ENCODE measurements around the gene CCDC89. TPM values are rescaled to one million over a fixed set of nuclear protein-coding genes. Genes with fewer than 3 reads are reported as not detected.

Gene CCDC89
- total and polyA plus RNA-seq, 9 of the 15 experiments (the other 6 are each of a cell fraction or from before 2014, with no cell fraction given), result 0.07 to 0.09 TPM; not detected in 7

- POLR2A ChIA-PET, result no interaction called here
- in situ Hi-C loops (cut with MboI), result no loop called here
- FAIRE-seq, result no peak
Observed at GRCh38 chr11:85668157-85668556, 17.8 kb downstream of the CCDC89 start.

More at GRCh38 chr11:85668157-85668556, 17.8 kb downstream of the CCDC89 start:
- H3K4me3 ChIP-seq, result no peak overlapping the region
- H3K9me1 ChIP-seq (ENCODE audit: control insufficient read depth, insufficient read depth, low read length), result no peaks in the 10 kb centered on the region
- H3K9me3 ChIP-seq (replicated peaks; ENCODE audit: control insufficient read depth, insufficient read depth, low read depth, low read length), result no peaks in the 10 kb centered on the region
- no peak for ATAC-seq
- intact Hi-C loops (cut with micrococcal nuclease), result loop anchor here (10.0 kb wide), 2 partner anchors 507 to 577 kb away; partner anchors contain the start of gene EED
- no peak overlapping the region for H2AFZ ChIP-seq (ENCODE audit: low read depth, low read length)
- no peak for DNase-seq (ENCODE audit: extremely low read depth in 1 of 4, low spot score in 3 of 4)
- H3K9ac ChIP-seq (ENCODE audit: insufficient read depth in 1 of 2, low read depth in 2 of 2, low read length in 2 of 2), result no peak overlapping the region
- peaks cover 3% of the 10 kb centered on the region for H3K36me3 ChIP-seq (ENCODE audit: control insufficient read depth, insufficient read depth, low read length)
- no peaks in the 10 kb centered on the region for H3K27me3 ChIP-seq (ENCODE audit: control insufficient read depth in 2 of 2, insufficient read depth in 2 of 2, low read length in 2 of 2)
- peaks cover 18% of the 10 kb centered on the region for H3K79me2 ChIP-seq (ENCODE audit: control insufficient read depth, insufficient read depth, low read length)
- no TSS peak for BruUV-seq (replicated peaks)
- no peak overlapping the region for H3K27ac ChIP-seq (ENCODE audit: extremely low read depth, low read depth, low read length)
- H4K20me1 ChIP-seq (replicated peaks; ENCODE audit: control insufficient read depth, insufficient read depth, low read length), result peaks cover 9% of the 10 kb centered on the region
- 25% methylated on average over 1 of the region's 1 CpG for WGBS (ENCODE audit: insufficient coverage, low coverage, missing lambda C conversion rate)
- CTCF ChIA-PET (ENCODE audit: low intra/inter-chr PET ratio), result no interaction called here
- H3K4me2 ChIP-seq (ENCODE audit: insufficient read depth, low read length), result no peak overlapping the region
- H3K4me1 ChIP-seq (replicated peaks in 1 of 2; ENCODE audit: control insufficient read depth in 2 of 2, insufficient read depth in 2 of 2, low read length in 2 of 2), result peaks cover 5 to 14% of the 10 kb centered on the region in 2 experiments; a peak in 3 of 5 replicates
- TF ChIP-seq MAFG (tag; conservative IDR thresholded peaks at IDR 0.05) (peak; percentile 59; the same call in 1 of the 2 replicates), ZNF316 (IDR thresholded peaks at IDR 0.05) (peak; percentile 87), SMARCC2 (IDR thresholded peaks at IDR 0.05; ENCODE audit: low read depth) (no peak), C11orf30 (IDR thresholded peaks at IDR 0.05; ENCODE audit: low read depth) (peak; percentile 65; the same call in 1 of the 2 replicates), MAFF (IDR thresholded peaks at IDR 0.05; ENCODE audit: low read length) (peak; percentile 29; the same call in 1 of the 2 replicates), HOMEZ (CRISPR knock-in tag; IDR thresholded peaks at IDR 0.05) (no peak)
